NCI-H1436 treated with DMSO at 0.1 percent for 48 hours (cell line): ENCODE measurements around the gene DAPK3.
"Not testable (repeated sequence)": the region's sequence is repeated elsewhere in the genome, so short reads cannot be mapped to it uniquely, and the experiment has no call there.

Source experiments
- DNase-seq: peaks from one replicate; lab custom pipeline; 2025; lab: John Stamatoyannopoulos, UW

The DAPK3 gene

DNA sequence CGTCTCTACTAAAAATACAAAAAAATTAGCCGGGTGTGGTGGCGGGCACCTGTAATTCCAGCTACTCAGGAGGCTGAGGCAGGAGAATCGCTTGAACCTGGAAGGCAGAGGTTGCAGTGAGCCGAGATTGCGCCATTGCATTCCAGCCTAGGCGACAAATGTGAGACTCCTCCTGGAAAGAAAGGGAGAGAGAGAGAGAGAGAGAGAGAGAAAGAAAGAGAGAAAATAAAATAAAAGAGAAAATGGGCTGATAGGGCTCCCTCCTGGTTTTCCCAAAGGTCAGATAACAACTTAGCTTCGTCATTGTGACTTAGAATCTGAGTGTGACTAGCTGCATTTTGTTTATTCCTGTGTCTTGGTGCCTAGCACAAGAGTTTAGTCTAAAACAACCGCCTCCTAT lies 34.5 kb upstream of the DAPK3 start:
- DNase-seq, result not testable (repeated sequence)

- DNase-seq, result not testable (repeated sequence)
Observed at GRCh38 chr19:4000798-4001197, 29.9 kb upstream of the DAPK3 start.

DNA sequence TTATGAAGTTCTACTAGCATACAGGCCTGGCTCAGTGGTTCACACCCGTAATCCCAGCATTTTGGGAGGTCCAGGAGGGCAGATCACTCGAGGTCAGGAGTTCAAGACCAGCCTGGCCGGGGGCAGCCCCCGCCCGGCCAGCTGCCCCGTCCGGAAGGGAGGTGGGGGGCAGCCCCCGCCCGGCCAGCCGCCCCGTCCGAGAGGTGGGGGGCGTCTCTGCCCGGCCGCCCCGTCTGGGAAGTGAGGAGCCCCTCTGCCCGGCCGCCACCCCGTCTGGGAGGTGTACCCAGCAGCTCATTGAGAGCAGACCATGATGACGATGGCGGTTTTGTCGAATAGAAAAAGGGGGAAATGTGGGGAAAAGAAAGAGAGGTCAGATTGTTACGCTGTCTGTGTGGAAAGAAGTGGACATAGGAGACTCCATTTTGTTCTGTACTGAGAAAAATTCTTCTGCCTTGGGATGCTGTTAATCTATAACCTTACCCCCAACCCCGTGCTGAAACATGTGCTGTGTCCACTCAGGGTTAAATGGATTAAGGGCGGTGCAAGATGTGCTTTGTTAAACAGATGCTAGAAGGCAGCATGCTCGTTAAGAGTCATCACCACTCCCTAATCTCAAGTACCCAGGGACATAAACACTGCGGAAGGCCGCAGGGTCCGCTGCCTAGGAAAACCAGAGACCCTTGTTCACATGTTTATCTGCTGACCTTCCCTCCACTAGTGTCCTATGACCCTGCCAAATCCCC lies 27.9 kb upstream of the DAPK3 start:
- DNase-seq, result not testable (repeated sequence)

DNA sequence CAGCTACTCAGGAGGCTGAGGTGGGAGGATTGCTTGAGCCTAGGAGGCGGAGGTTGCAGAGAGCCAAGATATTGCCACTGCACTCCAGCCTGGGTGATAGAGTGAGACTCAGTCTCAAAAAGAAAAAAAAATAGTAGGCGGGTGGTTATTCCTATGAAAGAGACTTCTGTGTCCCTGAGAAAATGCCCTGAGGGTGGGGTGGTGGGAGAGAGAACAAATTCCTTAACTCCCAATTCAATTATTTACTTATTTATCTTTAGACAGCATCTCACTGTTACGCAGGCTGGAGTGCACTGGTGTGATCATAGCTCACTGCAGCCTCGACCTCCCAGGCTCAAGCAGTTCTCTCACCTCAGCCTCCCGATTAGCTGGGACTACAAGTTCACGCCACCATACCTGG lies 24.7 kb upstream of the DAPK3 start:
- DNase-seq, result no peak

DNA sequence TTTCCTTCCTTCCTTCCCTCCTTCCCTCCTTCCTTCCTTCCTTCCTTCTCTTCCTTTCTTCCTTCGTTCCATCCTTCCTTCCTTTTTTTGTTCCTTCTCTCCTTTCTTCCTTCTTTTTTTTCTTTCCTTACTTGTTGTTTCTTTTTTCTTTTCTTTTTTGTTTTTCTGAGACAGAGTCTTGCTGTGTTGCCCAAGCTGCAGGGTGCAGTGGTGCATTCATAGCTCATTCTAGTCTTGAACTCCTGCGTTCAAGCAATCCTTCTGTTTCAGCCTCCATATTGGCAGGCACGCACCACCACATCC lies 19.9 kb upstream of the DAPK3 start:
- DNase-seq, result no peak

DNA sequence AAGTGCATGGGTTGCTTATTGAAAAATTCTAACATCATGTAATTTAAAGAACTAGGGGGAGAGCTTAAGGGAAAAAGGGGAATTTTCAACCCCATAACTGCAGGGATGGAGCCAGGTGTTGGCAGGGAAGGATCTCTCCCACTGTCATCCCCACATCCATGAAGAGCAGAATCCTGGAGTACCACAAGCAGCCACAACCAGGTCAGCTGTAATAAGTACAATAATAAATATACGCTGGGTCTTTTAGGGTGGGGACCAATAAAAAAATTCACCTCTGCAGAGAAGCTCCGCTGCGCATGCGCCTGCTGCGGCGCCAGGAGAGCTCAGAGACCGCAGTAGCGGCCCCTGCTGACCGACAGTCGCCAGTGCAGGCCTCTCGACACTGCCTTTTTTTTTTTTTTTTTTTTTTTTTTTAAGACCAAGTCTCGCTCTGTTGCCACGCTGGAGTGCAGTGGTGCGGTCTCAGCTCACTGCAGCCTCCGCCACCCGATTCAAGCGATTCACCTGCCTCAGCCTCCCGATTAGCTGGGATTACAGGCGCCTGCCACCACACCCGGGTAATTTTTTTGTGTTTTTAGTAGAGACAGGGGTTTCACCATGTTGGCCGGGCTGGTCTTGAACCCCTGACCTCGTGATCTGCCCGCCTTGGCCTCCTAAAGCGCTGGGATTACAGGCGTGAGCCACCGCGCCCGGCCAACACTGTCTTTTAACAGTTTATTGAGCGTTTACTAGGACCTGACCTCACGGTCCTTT lies 16.9 kb upstream of the DAPK3 start:
- DNase-seq, result peak; percentile 63

- peak; percentile 82 for DNase-seq
Observed at GRCh38 chr19:3986260-3987041, 15.6 kb upstream of the DAPK3 start.

- DNase-seq, result no peak
Observed at GRCh38 chr19:3985643-3986259, 14.9 kb upstream of the DAPK3 start.

DNA sequence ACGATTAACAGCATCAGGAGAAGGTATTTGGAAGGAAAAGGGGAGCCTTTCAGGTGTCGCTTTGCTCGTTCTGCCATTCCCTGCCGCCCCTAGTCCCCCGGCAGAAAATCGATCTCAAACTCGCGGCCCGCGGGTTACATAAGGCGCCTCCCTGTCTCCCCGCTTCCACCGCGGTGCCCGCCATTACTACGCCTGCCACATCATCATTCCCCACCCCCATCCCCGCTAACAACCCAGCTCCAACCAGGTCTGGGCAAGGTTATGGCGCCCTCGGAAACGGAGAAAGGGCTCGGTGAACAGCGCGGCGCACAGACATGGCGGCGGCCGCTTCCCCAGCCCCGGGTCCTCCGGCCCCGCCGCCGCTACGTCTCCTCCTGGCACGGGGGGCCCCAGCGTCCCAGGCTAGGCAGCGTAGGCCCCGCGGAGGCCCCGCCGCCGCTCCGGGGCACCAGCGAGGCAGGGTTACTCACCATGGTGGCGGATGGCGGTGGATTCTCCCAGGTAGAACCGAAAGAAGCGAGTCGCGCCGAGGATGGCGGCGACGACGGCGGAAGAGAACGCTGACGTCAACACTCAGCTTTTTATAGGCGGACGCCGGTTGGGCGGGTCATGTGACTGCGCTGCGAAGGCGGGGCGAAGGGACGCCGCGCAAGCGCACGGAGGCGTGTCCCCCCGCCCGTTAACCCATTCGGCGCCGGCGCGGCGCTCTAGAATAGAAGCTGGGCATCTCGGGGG lies 14.2 kb upstream of the DAPK3 start, which contains the start of gene EEF2:
EEF2 (minus strand) TSS at position 556 of the 735 bp plus-strand sequence; CDS start at position 473, 83 bp downstream.
- peak; percentile 79 for DNase-seq

DNA sequence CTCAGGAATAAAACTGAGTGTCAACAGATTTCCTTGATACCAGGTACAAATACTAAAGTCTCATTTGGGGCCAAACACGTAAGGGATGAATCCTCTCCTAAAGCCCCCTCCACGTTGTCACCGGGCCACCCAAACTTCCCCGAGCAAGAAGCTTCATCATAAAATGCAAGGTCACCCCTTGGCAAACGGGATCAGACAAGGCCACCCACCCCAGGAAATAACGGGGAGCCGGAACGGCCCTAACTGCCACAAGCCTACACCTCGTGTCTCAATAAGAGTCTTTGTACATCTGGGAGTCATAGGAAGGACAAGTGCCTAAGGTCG lies 13.6 kb upstream of the DAPK3 start:
- DNase-seq, result no peak

- DNase-seq, result no peak
Observed at GRCh38 chr19:3983936-3984583, 13.2 kb upstream of the DAPK3 start.

GRCh38 chr19:3983542-3983914 lies 12.6 kb upstream of the DAPK3 start:
- no peak for DNase-seq

DNA sequence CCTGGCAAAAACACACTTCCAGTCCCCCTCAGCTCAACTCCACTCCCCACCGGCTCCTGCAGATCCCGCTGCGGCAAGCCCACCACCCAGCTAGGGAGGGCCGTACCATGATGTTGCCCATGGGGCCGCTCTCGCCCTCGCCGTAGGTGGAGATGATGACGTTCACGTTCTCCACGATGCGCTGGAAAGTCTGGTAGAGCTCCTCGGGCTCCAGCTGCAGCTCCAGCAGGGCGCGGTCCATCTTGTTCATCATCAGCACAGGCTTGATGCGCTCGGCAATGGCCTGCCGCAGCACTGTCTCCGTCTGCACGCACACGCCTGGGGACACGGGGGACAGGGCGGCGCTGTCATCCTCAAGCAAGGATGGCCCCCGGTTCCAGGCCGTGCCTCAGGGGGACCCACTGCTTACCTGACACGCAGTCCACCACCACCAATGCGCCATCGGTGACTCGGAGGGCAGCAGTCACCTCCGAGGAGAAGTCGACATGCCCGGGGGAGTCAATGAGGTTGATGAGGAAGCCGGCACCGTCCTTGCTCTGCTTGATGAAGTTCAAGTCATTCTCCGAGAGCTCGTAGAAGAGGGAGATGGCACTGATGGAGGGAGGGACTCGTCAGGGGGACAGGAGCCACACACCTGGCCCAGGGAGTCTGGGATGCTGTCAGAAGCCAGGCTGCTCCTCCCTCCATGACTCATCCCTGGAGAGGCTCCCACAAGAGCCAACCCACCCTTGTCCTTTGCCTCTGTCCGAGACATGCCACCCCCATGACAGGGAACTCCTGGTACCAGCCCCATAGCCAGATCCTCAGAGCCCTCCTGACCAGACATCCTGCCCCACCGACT lies 12.0 kb upstream of the DAPK3 start:
- DNase-seq, result no peak

DNA sequence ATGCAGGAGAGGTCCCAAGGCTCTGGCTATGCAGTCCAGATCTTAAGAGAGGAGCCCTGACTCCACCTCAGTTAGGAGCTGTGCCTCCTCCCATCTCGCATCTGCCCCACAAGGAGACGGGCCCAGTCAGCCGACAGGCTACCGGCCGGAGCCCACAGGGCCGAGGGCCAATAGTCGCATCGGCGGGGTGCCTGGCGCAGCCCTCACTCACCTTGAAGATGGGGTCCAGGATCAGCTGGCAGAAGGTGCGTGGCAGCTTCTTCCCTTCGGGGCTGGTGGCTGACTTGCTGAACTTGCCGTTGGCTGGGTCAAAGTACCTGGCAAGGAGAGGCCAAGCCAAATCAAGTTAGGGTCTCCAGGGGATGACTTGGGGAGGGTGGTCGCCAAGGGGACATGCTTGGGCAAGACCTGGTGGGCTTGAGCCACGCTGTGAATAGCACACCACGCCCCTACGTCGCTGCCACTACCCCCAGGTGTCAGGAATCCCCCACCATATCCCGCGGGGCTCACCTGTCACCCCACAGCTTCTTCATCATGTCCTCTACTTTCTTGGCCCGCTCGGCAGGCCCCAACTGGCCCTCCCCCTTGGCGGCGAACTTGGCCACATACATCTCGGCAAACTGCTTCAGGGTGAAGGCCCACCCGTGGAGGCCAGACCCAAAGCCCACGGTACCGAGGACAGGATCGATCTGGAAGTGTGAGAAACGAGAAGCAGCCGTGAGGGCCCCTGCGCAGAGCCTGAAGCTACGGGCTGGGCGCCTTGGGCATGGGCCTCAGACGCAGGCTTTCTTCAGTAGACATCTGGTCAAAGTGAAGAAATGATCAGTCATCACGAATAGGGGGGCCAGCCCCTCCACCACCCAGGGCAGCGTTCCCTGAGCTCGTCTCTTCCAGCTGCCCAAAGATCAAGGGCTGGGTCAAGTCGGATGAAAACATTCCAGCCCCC lies 11.1 kb upstream of the DAPK3 start:
- DNase-seq, result no peak

DNA sequence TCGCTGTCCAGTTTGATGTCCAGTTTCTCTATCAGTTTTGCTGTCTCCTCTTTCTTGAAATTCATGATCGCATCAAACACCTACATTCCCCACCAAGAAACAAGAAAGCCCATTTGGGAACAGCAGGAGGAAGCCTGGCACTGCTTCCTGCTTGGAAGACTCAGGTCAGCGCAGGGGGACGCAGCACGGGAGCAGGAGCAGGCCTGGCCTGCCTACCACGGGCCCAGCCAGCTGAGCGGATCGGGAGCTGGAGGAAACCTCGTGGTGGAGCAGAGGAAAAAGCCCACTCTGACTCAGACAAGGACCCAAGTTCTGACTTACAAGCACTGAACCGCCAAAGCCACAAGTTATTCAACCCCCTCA lies 10.5 kb upstream of the DAPK3 start:
- no peak for DNase-seq

GRCh38 chr19:3980353-3981251 lies 9.7 kb upstream of the DAPK3 start:
- no peak for DNase-seq

DNA sequence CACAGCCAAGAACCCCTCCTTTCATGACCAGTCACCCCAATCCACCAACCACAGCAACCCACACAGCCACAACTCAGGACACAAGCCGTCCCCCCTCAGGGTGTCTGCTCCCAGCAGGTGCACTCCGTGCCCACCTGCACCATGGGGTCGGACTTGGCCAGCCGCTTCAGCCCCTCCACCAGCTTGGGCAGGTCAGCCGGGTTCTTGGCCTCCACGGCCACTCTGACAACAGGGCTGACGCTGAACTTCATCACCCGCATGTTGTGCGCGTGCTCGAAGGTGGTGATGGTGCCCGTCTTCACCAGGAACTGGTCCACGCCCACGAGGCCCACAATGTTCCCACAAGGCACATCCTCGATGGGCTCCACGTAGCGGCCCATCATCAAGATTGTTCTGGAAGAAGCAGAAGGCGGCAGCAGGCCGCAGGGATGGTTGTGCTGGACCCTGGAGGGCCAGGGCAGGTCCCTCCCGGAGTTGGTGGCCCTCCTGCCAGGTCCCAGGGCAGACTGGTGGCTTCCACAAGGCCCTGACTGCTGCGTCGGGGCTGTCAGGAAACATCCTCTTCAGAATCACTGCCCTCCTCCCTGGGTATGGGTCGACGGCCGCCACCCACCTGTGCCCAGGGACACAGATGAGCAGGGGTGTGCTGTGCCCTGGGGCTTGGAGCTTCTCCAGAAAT lies 8.9 kb upstream of the DAPK3 start:
- DNase-seq, result no peak

- no peak for DNase-seq
Observed at GRCh38 chr19:3979289-3979673, 8.4 kb upstream of the DAPK3 start.
